HG03108 (cell line): ENCODE measurements around the gene FADS2.

Source experiments
- ATAC-seq: cut with Tn5 transposase; IDR thresholded peaks from one replicate; pipeline ENCODE4 v1.9.1; 2021; ENCODE audit warnings: moderate library complexity; ENCODE audit not compliant: unreplicated experiment

FADS2 gene

DNA sequence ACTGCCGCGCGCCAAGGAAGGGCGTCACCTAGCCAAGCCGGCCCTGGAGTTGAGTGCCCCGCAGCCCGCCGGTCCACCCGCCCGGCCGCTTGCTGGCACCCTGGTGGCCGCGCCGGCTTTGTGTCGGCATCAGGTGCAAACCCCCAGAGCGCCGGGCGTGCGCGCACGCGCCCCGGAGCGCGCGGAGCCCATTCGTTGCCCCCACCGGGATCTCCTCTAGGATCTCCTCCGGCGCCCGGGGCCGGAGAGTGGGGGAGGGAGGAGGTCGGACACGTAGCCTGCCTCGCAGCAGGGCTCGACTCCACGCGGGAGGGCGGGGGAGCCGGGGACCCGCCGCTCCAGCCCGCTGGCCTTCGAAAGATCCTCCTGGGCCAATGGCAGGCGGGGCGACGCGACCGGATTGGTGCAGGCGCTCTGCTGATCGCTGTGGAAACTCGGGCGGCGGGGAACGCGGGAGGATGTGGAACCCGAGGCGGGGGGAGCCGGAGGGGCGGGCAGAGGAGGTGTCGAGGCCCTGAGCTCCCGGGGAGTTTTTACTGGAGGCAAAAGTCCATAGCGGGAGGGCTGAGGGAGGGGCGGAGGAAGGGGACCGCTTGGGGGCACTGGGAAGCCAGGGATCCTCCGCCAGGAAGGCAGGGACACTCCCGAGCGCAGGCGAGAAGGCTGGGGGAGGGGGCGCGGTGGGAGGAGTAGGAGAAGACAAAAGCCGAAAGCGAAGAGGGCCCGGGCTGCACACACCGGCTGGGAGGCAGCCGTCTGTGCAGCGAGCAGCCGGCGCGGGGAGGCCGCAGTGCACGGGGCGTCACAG is at the start of gene FADS2:
Gene FADS2 (plus strand): TSS at position 730 of the 808 bp plus-strand sequence. CDS start 91 bp downstream, outside the sequence.
- peak; percentile 65 for ATAC-seq

DNA sequence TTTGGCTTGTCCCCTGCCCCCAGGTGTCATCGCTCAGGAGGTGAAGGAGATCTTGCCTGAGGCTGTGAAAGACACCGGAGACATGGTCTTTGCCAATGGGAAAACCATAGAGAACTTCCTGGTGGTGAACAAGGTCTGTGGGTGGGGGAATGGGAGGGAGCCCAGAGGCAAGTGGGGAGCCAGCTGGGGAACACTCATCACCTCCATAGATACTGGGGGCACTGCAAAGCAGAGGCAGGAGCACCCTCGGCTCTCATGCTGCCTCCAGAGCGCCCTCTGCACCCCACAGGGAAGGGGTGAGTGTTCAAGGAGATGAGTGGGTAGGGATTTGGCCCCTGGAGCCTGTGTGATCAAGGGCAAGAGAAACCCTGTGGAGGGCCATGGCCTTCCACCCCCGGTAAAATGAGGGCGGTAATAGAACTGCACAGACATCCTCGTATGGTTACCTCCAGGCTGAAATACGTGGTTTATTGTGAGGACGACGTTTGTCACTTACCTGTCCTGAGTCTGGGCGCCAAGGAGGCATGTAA is 49.7 kb upstream of the FADS2 start:
- no peak for ATAC-seq

DNA sequence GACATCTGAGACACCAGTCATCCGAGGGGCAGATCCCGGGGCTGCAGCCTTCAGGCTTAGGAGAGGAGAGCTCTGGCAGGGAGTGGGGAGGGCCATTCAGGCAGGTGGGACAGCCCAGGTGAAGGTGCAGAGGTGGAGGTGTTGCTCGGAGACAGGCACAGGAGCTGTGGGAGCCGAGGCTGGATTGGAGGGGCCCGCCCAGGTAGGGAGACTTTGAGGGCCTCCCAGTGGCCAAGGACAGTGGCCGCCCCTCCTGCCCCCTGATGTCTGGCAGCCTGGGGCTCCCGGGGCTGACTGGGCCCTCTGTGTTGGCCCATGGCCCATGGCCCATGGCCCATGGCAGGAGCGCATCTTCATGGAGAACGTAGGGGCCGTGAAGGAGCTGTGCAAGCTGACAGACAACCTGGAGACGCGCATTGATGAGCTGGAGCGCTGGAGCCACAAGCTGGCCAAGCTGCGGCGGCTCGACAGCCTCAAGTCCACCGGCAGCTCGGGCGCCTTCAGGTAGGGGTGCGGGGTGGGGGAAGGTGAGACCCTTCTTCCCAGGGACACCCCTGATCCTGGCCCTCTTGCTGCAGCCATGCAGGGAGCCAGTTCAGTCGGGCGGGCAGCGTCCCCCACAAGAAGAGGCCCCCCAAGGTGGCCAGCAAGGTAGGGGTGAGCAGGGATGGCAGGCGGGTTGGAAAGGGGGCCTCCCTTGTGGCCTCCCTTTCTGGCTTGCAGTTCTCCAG is 49.0 kb upstream of the FADS2 start:
- no peak for ATAC-seq

DNA sequence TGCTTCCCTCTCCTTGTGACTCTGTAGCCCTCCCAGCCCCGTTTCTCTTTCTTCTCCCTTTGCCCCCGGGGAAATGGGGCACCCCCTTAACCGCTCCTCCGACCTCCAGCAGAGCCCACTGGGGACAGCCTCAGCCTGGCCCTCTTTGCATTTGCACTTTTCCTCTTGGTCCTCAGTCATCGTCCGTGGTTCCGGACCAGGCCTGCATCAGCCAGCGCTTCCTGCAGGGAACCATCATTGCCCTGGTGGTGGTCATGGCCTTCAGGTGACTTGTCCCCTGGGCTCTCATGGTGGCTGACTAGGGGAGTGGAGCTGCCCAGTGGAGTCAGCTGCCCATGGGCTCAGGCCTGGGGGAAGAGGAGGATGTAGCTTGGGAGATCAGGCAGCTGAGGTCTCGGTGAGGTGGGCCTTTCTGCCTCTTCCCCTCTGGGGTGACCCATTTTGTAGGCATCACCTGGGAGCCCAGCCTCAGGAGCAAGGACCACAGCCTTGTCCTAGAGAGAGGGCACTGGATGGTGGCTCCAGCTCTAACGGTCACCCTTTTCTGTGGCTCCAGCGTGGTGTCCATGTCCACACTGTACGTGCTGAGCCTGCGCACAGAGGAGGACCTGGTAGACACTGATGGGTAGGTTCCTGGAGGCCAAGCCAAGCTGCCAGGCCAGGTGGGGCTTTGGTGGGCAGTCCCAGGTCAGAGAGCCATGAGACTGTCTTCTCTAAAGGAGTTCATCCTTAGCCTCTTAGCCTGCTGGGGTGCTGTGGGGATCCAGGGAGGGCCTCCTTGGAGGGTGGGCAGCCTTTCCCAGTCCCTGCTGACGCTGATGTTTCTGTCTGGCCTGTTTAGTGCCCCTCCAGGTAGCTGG is 48.2 kb upstream of the FADS2 start:
- no peak for ATAC-seq

DNA sequence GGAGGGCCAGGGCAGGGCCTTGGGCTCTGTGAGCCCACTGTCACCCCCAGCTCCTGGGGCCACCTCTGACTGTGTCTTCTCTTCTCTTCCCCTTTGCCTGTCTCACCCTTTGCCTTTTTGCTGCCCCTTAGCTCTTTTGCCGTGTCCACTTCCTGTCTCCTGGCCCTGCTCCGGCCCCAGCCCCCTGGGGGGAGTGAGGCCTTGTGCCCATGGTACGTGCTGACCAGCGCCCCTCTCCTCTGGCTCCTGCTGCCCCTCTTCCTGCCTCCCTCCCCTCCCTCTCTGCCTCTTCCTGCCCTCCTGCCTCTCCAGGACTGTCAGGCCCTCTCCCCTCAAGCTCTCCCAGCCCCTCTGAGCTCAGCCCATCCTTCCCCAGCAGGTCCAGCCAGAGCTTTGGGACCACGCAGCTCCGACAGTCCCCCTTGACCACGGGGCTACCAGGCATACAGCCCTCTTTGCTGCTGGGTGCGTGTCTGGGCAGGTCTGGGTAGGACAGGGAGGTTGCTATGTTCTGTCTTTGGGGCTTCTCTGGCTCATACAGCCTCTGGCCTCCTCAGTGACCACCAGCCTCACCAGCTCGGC is 47.4 kb upstream of the FADS2 start:
- ATAC-seq = no peak

DNA sequence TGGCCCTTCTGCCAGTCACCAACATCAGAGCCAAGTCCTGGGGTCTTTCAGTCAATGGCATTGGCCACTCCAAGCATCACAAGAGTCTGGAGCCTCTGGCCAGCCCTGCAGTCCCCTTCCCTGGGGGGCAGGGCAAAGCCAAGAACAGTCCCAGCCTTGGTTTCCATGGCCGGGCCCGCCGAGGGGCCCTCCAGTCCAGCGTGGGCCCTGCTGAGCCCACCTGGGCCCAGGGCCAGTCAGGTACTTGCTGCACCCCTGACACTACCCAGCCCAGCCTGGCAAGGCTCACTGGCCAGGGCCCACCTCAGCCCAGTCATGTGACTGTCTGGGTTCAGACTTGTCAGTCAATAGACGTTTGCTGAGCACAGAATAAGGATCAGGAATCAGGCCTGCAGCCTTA is 46.5 kb upstream of the FADS2 start:
- no peak for ATAC-seq

DNA sequence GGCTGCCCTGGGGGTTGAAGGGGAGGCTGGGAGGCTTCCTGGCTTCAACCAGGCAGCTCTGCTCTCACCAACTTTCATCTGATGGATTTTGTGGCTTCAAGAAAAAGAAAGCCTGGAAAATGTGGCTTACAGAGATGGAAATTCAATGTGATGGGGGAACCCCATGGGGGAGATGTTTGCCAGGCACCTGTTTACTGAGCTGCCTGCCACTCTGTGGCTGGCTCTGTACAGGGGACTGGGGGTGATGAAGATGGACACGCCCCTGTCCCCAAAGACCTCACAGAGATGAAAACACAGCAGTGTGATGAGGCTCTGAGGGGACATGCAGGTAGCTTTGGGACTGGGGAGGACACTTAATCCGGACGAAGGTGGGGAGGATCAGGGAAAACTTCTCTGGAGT is 45.8 kb upstream of the FADS2 start:
- ATAC-seq = no peak

DNA sequence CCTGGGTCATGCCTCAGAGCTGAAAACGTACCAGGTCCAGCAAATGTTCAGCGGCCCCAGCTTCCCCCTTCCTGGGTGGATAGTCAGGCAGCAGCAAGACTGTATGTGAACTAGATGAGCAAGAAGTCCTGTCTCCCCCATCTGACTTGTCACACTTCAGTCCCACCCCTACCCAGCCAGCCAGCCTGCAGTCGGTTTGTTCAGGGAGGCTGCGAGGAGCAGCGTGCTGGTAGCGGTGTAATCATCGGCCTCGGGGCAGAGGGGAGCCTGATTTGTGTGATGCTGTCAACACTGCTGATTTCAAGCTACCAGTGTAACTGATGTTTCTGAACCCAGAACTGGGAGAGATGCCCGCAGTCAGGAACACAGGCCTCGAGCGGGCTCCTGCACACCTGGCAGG is 45.3 kb upstream of the FADS2 start:
- ATAC-seq = no peak

DNA sequence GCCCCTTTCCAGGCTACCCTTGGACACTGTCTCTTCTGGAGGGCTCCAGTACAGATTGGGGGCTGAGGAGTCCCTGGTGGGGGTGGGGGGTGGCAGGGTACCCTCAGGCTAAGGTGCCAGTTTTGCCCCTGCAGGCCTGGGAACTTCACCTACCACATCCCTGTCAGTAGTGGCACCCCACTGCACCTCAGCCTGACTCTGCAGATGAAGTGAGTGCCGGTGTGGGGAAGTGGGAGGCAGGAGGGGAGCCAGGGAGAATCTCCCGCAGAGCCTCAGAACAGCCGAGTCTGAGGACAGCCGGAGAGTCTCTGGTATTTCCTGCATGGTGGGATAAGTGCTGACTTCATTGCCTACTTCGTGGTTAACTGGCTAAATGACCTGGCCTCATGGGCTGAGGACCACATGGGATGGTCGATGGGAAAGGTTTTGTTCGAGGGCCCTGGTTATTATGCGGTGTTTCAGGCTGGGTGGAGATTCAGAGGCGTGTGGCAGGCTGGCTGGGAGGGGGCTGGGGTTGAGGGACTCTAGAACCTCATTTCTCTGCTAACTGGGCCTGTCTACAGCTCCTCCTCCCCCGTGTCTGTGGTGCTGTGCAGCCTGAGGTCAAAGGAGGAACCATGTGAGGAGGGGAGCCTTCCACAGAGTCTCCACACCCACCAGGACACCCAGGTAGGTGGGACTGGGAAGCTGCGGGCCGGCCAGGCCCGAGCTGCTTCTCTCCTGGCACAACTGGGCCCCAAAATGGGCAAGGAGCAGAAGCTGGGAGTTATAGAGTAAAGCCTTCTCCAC is 44.2 kb upstream of the FADS2 start:
- no peak for ATAC-seq

DNA sequence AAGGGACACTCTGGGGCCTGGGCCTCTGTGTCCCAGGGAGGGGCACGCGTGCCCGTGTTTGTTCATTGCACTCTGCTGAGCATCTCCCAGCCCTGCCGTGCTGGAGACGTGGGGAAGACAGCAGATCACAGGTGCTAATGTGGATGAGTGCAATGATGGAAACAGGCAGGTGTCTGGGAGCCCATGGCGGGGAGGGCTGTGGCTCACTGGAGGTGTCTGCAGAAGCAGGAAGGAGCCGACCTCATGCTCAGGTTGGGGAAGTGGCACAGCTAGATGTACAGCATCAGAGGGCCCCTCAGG is 43.6 kb upstream of the FADS2 start:
- ATAC-seq = no peak

DNA sequence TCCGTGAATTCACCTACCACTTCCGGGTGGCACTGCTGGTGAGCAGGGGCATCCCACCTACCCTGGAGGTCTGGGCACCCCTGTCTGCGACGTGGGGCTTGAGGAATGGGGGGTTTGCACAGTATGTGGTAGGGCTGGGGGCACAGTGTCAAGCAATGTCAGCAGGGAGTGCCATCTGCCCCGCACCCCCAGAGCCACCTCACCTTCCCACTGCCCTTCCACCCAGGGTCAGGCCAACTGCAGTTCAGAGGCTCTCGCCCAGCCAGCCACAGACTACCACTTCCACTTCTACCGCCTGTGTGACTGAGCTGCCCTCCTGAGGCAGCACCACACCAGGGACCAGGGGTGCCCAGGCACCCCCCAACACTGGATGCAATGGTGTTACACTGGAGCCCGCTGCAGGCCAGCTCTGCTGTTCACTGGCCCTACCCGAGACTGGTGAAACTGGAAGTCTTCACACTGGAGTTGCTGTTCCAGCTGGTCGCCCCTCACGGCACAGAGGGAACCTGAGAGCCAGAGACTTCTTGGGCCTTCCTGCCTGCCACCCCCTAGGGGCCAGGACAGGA is 42.2 kb upstream of the FADS2 start:
- no peak for ATAC-seq

DNA sequence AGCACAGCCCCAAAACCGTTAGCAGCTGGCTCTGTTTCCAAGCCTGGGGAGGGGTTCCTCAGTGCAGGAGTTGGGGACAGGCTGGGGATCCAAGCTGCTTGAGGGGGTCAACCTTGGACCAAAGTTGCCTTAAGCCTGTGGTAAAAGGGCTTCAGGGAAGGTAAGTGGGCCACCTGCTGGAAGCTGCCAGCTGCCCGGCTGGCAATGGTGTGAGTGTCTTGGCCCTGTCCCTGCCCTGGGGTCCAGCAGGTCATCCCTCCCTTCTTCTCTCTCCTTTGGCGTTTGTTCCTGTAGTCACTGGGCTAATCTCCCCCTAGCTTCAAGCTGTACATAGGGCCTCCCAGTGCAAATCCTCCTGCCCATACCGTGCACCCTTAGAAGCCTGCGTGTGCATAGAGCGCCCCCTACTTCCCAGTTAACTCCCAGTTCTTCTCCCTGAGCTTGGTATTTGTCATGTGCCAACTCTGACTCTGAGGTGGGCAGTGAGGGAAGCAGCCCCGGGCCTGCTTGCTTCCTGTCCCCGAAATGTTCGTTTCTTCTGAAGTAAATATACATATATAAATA is 40.1 kb upstream of the FADS2 start:
- no peak for ATAC-seq

DNA sequence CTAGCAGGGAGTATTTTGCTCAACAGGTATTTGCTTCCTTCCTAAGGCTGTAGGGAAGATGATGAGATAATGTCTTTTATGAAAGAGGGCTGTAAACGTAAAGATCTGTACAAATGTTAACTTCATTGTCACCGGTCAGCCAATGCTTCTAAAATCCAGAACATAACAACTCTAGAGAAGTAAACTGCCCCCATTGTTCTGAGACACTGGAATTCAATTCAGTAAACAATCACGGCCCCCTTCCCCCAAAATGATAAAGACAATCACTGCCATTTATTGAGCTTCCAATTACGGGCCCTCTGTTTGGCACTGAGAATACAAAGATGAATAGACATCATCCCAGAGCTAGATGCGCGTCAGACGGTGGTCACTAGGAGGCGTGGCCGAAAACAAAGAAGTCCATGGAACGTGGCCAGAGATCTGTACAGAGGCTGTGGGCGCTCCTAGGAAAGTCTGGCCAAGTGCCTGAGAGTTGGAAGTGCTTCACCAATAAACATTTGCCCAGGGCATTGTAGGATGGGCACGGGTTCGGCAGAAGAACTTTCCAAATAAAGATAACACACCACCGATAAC is 36.3 kb upstream of the FADS2 start:
- no peak for ATAC-seq

DNA sequence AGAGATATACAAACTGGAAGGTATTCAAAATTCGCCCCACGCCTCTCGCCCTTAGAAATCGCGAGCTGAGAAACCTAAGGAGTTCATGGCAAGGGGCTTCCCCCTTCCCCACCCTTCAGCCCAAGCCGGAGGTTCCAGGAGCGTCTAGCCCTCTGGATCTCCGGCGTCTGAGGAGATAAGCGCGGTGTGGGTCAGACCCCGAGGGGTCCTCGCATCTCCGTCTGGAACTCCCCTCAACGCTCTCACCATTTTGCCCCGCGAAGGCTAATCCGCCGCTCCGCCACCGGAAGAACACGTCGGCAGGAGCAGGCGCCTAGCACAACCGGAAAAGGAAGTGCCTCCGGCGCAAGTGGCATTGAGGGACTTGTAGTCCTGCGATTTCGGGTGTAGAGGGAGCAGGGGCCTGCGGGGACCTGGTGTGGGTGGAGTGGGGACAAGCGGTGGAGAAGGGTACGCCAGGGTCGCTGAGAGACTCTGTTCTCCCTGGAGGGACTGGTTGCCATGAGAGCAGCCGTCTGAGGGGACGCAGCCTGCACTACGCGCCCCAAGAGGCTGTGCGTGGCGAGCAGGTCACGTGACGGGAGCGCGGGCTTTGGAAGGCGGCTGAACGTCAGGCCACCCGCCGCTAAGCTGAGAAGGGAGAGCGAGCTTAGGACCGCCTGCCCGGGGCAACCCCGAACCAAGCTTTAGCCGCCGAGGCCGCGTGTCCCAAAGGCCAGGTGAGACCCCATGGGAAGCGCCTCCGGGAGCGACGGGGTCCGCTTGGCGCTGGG is 35.6 kb upstream of the FADS2 start, which contains the start of the genes FEN1 and TMEM258:
Gene FEN1 (plus strand): TSS at position 602 of the 773 bp plus-strand sequence. CDS start 2,451 bp downstream, outside the sequence.
Gene TMEM258 (minus strand): TSS at position 290 of the 773 bp plus-strand sequence. CDS start 41 bp downstream, at position 249.
- ATAC-seq = peak; percentile 74

DNA sequence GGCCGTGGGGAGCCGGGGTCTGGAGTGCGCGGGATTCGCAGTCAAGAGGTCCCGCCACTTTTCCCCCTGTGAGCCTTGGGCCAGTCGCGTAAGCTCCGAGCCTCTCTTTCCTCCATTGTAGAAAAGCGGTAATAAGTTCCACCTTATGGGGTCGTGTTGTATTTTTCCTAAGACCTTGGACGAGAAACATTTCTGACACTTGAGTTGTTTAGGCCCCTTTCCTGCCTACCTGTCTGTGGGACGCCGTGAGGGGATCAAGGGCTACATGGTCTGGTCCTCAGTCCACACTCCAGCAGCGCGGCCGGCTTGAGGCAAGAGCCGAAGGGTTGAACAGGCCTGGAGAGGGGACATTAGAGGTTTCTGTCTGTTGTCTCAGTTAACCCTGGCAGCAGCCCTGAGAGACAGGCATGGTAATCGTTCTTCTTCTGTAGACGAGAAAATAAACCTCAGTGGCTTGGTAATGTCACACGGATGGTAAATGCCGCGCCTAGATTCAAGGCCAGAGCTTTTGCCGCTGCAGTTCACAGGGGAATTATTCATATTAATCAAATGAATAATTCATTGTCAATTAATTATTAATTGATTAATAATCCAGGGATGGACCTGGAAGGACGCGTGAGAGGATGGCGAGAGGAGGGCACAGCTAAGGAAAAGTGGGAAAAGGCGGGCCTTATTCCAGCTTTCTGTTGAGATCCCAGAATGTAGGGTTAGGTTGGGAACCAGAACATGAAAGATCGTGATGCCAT is 34.8 kb upstream of the FADS2 start:
- no peak for ATAC-seq

DNA sequence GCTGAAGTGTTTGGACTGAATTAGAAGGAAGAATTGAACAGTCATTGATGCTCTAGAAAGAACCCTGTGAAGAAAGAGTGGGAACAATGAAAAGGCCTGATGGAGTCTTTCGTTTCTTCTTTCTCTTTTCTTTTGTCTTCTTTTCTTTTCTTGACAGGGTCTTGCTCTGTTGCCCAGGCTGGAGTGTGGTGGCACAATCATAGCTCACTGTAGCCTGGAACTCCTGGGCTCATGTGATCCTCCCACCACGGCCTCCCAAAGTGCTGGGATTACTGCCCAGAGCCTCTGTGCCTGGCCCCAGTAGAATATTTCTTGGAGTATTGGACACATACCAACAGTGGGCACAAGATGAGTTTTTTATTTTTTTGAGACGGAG is 34.3 kb upstream of the FADS2 start:
- ATAC-seq = no peak

DNA sequence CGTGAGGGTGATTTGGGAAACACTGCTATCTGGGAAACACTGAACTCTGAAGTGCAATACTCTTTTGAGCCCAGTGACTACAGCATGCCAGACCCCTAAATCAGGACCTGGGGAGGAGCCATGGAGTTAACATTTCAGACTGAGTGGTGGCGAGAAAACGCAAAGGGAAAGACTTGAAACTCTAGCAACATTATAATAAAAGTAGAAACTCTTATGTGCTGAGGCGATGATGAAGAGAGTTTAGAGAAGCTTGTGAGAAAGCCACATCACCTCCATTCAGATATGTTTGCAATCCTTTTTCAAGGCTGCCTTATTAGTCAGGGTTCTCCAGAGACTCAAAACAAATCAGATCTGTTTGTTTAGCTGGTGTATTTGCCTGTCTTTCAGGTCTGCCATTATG is 33.5 kb upstream of the FADS2 start:
- ATAC-seq = no peak

DNA sequence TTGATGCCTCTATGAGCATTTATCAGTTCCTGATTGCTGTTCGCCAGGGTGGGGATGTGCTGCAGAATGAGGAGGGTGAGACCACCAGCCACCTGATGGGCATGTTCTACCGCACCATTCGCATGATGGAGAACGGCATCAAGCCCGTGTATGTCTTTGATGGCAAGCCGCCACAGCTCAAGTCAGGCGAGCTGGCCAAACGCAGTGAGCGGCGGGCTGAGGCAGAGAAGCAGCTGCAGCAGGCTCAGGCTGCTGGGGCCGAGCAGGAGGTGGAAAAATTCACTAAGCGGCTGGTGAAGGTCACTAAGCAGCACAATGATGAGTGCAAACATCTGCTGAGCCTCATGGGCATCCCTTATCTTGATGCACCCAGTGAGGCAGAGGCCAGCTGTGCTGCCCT is 32.6 kb upstream of the FADS2 start:
- ATAC-seq = no peak
